Uterus (tissue), 2 donors: ENCODE data around the gene HSPBP1.

Source experiments
- POLR2A ChIP-seq, 2 donors: fragments of 450-650 bp; IDR thresholded peaks; one replicate each; pipeline ENCODE4 v1.6.1; 2016; ENCODE audit warnings: antibody characterized with exemption in 2 of 2, mild to moderate bottlenecking in 1 of 2, moderate library complexity in 1 of 2
- TF ChIP-seq, protein P1 (sequence below), 4 experiments: fragments of 200-600 bp in 2 of 4; fragments of 450-650 bp in 2 of 4; sonication (generic) in 2 of 4; IDR thresholded peaks; one replicate each; pipeline ENCODE4 v1.5.1; 2016 to 2019; ENCODE audit warnings: antibody characterized with exemption in 4 of 4, mild to moderate bottlenecking in 2 of 4, moderate library complexity in 1 of 4

DNA sequence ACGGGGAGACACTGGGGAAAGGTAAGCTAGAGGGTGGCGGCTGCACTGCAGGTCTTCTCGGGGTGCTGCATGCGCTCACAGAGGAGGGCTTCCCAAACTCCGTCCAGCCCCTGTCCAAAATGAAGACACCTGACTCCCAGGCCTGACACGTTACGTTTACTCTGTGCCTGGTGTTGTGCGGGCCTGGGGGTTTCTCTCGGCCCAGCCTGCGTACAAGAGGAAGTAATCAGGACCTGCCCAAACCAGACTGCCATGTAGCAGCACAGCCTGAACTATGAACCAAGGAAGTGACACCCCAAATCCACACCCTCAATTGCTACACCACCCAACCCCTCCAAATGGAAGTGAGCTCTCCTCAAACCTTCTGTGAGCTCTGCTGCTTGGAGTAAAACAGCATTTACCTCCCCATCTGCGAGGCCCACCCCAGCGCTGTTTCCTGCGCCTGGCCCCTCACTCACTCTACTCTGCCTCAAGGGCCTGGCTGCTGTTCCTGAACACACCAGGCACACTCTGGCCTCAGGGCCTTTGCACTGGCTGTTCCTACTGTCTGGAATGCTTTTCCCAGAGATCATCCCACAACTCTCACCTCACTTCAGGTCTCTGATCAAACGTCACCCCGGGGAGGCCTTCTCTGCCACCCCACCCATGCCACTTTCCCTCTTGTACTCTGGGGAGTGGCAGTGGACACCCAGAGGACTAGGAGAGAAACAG is 3.0 kb downstream of the HSPBP1 start:
- TF ChIP-seq, protein P1, sequence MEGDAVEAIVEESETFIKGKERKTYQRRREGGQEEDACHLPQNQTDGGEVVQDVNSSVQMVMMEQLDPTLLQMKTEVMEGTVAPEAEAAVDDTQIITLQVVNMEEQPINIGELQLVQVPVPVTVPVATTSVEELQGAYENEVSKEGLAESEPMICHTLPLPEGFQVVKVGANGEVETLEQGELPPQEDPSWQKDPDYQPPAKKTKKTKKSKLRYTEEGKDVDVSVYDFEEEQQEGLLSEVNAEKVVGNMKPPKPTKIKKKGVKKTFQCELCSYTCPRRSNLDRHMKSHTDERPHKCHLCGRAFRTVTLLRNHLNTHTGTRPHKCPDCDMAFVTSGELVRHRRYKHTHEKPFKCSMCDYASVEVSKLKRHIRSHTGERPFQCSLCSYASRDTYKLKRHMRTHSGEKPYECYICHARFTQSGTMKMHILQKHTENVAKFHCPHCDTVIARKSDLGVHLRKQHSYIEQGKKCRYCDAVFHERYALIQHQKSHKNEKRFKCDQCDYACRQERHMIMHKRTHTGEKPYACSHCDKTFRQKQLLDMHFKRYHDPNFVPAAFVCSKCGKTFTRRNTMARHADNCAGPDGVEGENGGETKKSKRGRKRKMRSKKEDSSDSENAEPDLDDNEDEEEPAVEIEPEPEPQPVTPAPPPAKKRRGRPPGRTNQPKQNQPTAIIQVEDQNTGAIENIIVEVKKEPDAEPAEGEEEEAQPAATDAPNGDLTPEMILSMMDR (IDR thresholded peaks at IDR 0.05) = no peak
- no peak for TF ChIP-seq POLR2A (IDR thresholded peaks at IDR 0.05)
